ENCODE data around the gene THOC5. TPM values are rescaled to one million over a fixed set of nuclear protein-coding genes. Genes with fewer than 3 reads are reported as not detected.
A peak's percentile ranks its signal among the peaks of the same experiment; 100 is the strongest.

THOC5 gene
- total and polyA plus RNA-seq, 12 donors, result 32.0 to 77.9 (median 39.0) TPM

GRCh38 chr22:29482253-29482652, 71.3 kb downstream of the THOC5 start:
- no peaks in the 10 kb centered on the region for H3K9me3 ChIP-seq
- no peak overlapping the region for H3K4me3 ChIP-seq
- 57 to 70% methylated on average over 11 of the region's 11 CpGs for WGBS, 2 donors
- intact Hi-C loops (cut with DNase I), result no loop called here
- peaks cover 19 to 64% (median 61%) of the 10 kb centered on the region in 7 donors for H3K27me3 ChIP-seq
- DNase-seq, result no peak
- no peak for ATAC-seq
- TF ChIP-seq, protein P1, sequence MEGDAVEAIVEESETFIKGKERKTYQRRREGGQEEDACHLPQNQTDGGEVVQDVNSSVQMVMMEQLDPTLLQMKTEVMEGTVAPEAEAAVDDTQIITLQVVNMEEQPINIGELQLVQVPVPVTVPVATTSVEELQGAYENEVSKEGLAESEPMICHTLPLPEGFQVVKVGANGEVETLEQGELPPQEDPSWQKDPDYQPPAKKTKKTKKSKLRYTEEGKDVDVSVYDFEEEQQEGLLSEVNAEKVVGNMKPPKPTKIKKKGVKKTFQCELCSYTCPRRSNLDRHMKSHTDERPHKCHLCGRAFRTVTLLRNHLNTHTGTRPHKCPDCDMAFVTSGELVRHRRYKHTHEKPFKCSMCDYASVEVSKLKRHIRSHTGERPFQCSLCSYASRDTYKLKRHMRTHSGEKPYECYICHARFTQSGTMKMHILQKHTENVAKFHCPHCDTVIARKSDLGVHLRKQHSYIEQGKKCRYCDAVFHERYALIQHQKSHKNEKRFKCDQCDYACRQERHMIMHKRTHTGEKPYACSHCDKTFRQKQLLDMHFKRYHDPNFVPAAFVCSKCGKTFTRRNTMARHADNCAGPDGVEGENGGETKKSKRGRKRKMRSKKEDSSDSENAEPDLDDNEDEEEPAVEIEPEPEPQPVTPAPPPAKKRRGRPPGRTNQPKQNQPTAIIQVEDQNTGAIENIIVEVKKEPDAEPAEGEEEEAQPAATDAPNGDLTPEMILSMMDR (IDR thresholded peaks at IDR 0.05), result no peak
- H3K36me3 ChIP-seq, result no peaks in the 10 kb centered on the region
- H3K27ac ChIP-seq, result no peak overlapping the region
- H3K4me1 ChIP-seq, result peaks cover 2 to 27% (median 14%) of the 10 kb centered on the region in 9 donors

DNA sequence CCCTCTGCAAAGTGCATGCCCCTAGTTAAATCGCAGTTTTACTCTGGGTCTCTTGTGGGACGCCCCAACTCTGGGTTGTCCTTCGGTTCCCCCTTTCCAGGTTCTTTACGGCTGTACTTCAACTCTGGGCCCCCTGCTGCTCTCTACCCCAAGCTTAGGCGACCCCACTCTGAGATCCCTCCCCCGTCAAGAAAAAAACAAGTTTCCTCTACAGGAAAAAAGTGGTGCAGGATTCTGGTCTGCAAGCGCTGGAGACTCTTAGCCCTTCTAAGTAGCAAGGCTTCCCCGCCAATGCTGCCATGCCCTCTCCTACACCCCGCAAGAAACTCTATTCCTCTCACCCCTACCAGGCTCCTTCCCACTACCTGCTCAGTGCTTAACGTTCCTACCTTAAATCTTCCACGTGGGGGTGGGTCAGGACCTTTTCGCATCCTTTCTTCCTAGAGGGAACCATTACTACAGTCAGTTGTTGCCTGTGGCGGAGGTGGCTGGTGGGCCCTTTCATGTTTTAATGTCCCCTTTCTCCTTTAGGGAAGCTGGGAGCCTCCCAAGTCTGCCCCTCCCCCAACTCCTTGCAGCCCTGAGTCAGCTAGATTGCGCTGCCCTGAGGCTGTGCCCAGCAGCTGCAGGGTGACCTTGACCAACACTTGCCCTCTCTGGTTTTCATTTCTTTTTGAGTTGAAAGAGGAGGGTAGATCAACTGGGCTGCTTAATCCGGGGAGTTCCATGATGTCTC, 72.1 kb downstream of the THOC5 start:
- no peak for ATAC-seq
- Histone ChIP-seq H3K27me3 (peaks cover 19 to 69% (median 62%) of the 10 kb centered on the region in 7 donors), H3K4me3 (peak overlapping the region in 6 of 10 donors; percentile 4 to 37 (median 23)), H3K27ac (no peak overlapping the region), H3K9me3 (no peaks in the 10 kb centered on the region), H3K36me3 (no peaks in the 10 kb centered on the region), H3K4me1 (peaks cover 2 to 27% (median 14%) of the 10 kb centered on the region in 9 donors)
- intact Hi-C loops (cut with DNase I), result no loop called here
- no peak for DNase-seq
- WGBS, 2 donors, result 8 to 11% methylated on average over 15 of the region's 15 CpGs
- TF ChIP-seq, protein P1 (IDR thresholded peaks at IDR 0.05), result no peak

- TF ChIP-seq, protein P1 (IDR thresholded peaks at IDR 0.05), result peak in 1 of 9 donors; percentile 12
- H3K4me3 ChIP-seq, result peak overlapping the region in 9 of 10 donors; percentile 4 to 37 (median 22)
- peaks cover 19 to 76% (median 62%) of the 10 kb centered on the region in 7 donors for H3K27me3 ChIP-seq
- WGBS, 2 donors, result 5 to 7% methylated on average over 99 to 107 of the region's 107 CpGs
- ATAC-seq, result peak in 7 of 8 donors; percentile 37 to 53 (median 46)
- H3K4me1 ChIP-seq, result peaks cover 2 to 27% (median 14%) of the 10 kb centered on the region in 9 donors
- intact Hi-C loops (cut with DNase I), result no loop called here
- H3K36me3 ChIP-seq, result no peaks in the 10 kb centered on the region
- peak in 1 of 2 donors; percentile 27 for DNase-seq
- H3K27ac ChIP-seq, result no peak overlapping the region
- no peaks in the 10 kb centered on the region for H3K9me3 ChIP-seq
Measured at GRCh38 chr22:29480512-29481264, 72.9 kb downstream of the THOC5 start.

DNA sequence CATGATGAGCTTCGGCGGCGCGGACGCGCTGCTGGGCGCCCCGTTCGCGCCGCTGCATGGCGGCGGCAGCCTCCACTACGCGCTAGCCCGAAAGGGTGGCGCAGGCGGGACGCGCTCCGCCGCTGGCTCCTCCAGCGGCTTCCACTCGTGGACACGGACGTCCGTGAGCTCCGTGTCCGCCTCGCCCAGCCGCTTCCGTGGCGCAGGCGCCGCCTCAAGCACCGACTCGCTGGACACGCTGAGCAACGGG, 73.4 kb downstream of the THOC5 start:
- Histone ChIP-seq H3K9me3 (no peaks in the 10 kb centered on the region), H3K36me3 (no peaks in the 10 kb centered on the region), H3K27me3 (peaks cover 19 to 81% (median 65%) of the 10 kb centered on the region in 7 donors), H3K4me3 (peak overlapping the region in 7 of 10 donors; percentile 4 to 37 (median 24)), H3K4me1 (peaks cover 2 to 27% (median 14%) of the 10 kb centered on the region in 9 donors), H3K27ac (no peak overlapping the region)
- intact Hi-C loops (cut with DNase I), result no loop called here
- no peak for DNase-seq
- WGBS, 2 donors, result 2 to 4% methylated on average over 39 of the region's 39 CpGs
- TF ChIP-seq, protein P1 (IDR thresholded peaks at IDR 0.05), result no peak
- ATAC-seq, result no peak
